ENCODE results near the gene FBXL7. TPM values are rescaled to one million over a fixed set of nuclear protein-coding genes. Genes with fewer than 3 reads are reported as not detected.

Gene FBXL7
- total and polyA plus RNA-seq, 5 donors: 10.2 to 22.2 (median 17.9) TPM

- Histone ChIP-seq H3K27ac (ENCODE audit: low read length) (no peak overlapping the region), H3K4me3 (ENCODE audit: low read length) (no peak overlapping the region), H3K4me1 (ENCODE audit: control insufficient read depth, insufficient read depth, low read length) (peaks cover 2% of the 10 kb centered on the region), H3K9me3 (ENCODE audit: control insufficient read depth, low read length) (no peaks in the 10 kb centered on the region), H3K27me3 (ENCODE audit: control insufficient read depth, insufficient read depth) (no peaks in the 10 kb centered on the region)
- DNase-seq (no peak), ATAC-seq (no peak)
- WGBS: 87% methylated on average over 4 of the region's 4 CpGs
- intact Hi-C loops (cut with DNase I): no loop called here
These were observed 438.2 kb downstream of the FBXL7 start for GRCh38 chr5:15938186-15938585.

GRCh38 chr5:15938961-15939360 lies 439.0 kb downstream of the FBXL7 start:
- H3K4me1 ChIP-seq (ENCODE audit: control insufficient read depth, insufficient read depth, low read length): peaks cover 2% of the 10 kb centered on the region
- no peak overlapping the region for H3K4me3 ChIP-seq (ENCODE audit: low read length)
- ATAC-seq (no peak), DNase-seq (no peak)
- H3K9me3 ChIP-seq (ENCODE audit: control insufficient read depth, low read length): no peaks in the 10 kb centered on the region
- intact Hi-C loops (cut with DNase I): no loop called here
- H3K27me3 ChIP-seq (ENCODE audit: control insufficient read depth, insufficient read depth): no peaks in the 10 kb centered on the region
- H3K27ac ChIP-seq (ENCODE audit: low read length): no peak overlapping the region
- 85% methylated on average over 1 of the region's 1 CpG for WGBS

- DNase-seq (no peak), ATAC-seq (no peak)
- no peak overlapping the region for H3K27ac ChIP-seq (ENCODE audit: low read length)
- H3K9me3 ChIP-seq (ENCODE audit: control insufficient read depth, low read length): no peaks in the 10 kb centered on the region
- intact Hi-C loops (cut with DNase I): no loop called here
- H3K4me1 ChIP-seq (ENCODE audit: control insufficient read depth, insufficient read depth, low read length): peaks cover 2% of the 10 kb centered on the region
- H3K27me3 ChIP-seq (ENCODE audit: control insufficient read depth, insufficient read depth): no peaks in the 10 kb centered on the region
- H3K4me3 ChIP-seq (ENCODE audit: low read length): no peak overlapping the region
- WGBS: 89% methylated on average over 3 of the region's 3 CpGs
These were observed 440.9 kb downstream of the FBXL7 start for GRCh38 chr5:15940905-15941304.

GRCh38 chr5:15943487-15943886 lies 443.5 kb downstream of the FBXL7 start:
- intact Hi-C loops (cut with DNase I): no loop called here
- DNase-seq (no peak), ATAC-seq (no peak)
- no peaks in the 10 kb centered on the region for H3K4me1 ChIP-seq (ENCODE audit: control insufficient read depth, insufficient read depth, low read length)
- WGBS: 68% methylated on average over 2 of the region's 2 CpGs
- H3K9me3 ChIP-seq (ENCODE audit: control insufficient read depth, low read length): no peaks in the 10 kb centered on the region
- H3K4me3 ChIP-seq (ENCODE audit: low read length): no peak overlapping the region
- no peaks in the 10 kb centered on the region for H3K27me3 ChIP-seq (ENCODE audit: control insufficient read depth, insufficient read depth)
- H3K27ac ChIP-seq (ENCODE audit: low read length): no peak overlapping the region

GRCh38 chr5:15946026-15946425 lies 446.0 kb downstream of the FBXL7 start:
- 97% methylated on average over 3 of the region's 3 CpGs for WGBS
- ATAC-seq: no peak
- no peak for DNase-seq

GRCh38 chr5:15948190-15948589 lies 448.2 kb downstream of the FBXL7 start:
- intact Hi-C loops (cut with DNase I): no loop called here
- Histone ChIP-seq H3K9me3 (ENCODE audit: control insufficient read depth, low read length) (no peaks in the 10 kb centered on the region), H3K4me1 (ENCODE audit: control insufficient read depth, insufficient read depth, low read length) (no peaks in the 10 kb centered on the region), H3K27me3 (ENCODE audit: control insufficient read depth, insufficient read depth) (no peaks in the 10 kb centered on the region), H3K27ac (ENCODE audit: low read length) (no peak overlapping the region), H3K4me3 (ENCODE audit: low read length) (no peak overlapping the region)
- no peak for DNase-seq
- no peak for ATAC-seq
- WGBS: 40% methylated on average over 3 of the region's 3 CpGs

More at GRCh38 chr5:15946026-15946425, 446.0 kb downstream of the FBXL7 start:
- no peaks in the 10 kb centered on the region for H3K9me3 ChIP-seq (ENCODE audit: control insufficient read depth, low read length)
- H3K27me3 ChIP-seq (ENCODE audit: control insufficient read depth, insufficient read depth): no peaks in the 10 kb centered on the region
- no peak overlapping the region for H3K27ac ChIP-seq (ENCODE audit: low read length)
- intact Hi-C loops (cut with DNase I): no loop called here
- H3K4me3 ChIP-seq (ENCODE audit: low read length): no peak overlapping the region
- no peaks in the 10 kb centered on the region for H3K4me1 ChIP-seq (ENCODE audit: control insufficient read depth, insufficient read depth, low read length)

GRCh38 chr5:15951126-15951525 lies 451.1 kb downstream of the FBXL7 start:
- DNase-seq: no peak
- 82% methylated on average over 3 of the region's 3 CpGs for WGBS
- intact Hi-C loops (cut with DNase I): no loop called here
- H3K27ac ChIP-seq (ENCODE audit: low read length): no peak overlapping the region
- H3K4me3 ChIP-seq (ENCODE audit: low read length): no peak overlapping the region
- H3K27me3 ChIP-seq (ENCODE audit: control insufficient read depth, insufficient read depth): no peaks in the 10 kb centered on the region
- H3K9me3 ChIP-seq (ENCODE audit: control insufficient read depth, low read length): no peaks in the 10 kb centered on the region
- H3K4me1 ChIP-seq (ENCODE audit: control insufficient read depth, insufficient read depth, low read length): no peaks in the 10 kb centered on the region
- no peak for ATAC-seq

GRCh38 chr5:15951550-15951949 lies 451.6 kb downstream of the FBXL7 start:
- DNase-seq: no peak
- Histone ChIP-seq H3K27me3 (ENCODE audit: control insufficient read depth, insufficient read depth) (no peaks in the 10 kb centered on the region), H3K9me3 (ENCODE audit: control insufficient read depth, low read length) (no peaks in the 10 kb centered on the region), H3K4me3 (ENCODE audit: low read length) (no peak overlapping the region), H3K27ac (ENCODE audit: low read length) (no peak overlapping the region), H3K4me1 (ENCODE audit: control insufficient read depth, insufficient read depth, low read length) (no peaks in the 10 kb centered on the region)
- no peak for ATAC-seq
- WGBS: 81% methylated on average over 3 of the region's 3 CpGs
- intact Hi-C loops (cut with DNase I): no loop called here

- DNase-seq: no peak
- Histone ChIP-seq H3K4me1 (ENCODE audit: control insufficient read depth, insufficient read depth, low read length) (no peaks in the 10 kb centered on the region), H3K27me3 (ENCODE audit: control insufficient read depth, insufficient read depth) (no peaks in the 10 kb centered on the region), H3K9me3 (ENCODE audit: control insufficient read depth, low read length) (no peaks in the 10 kb centered on the region), H3K27ac (ENCODE audit: low read length) (no peak overlapping the region), H3K4me3 (ENCODE audit: low read length) (no peak overlapping the region)
- ATAC-seq: no peak
- intact Hi-C loops (cut with DNase I): no loop called here
- 93% methylated on average over 6 of the region's 6 CpGs for WGBS
These were observed 456.6 kb downstream of the FBXL7 start for GRCh38 chr5:15956622-15957021.

- no peaks in the 10 kb centered on the region for H3K4me1 ChIP-seq (ENCODE audit: control insufficient read depth, insufficient read depth, low read length)
- no peak overlapping the region for H3K4me3 ChIP-seq (ENCODE audit: low read length)
- WGBS: 56% methylated on average over 5 of the region's 5 CpGs
- ATAC-seq (no peak), DNase-seq (no peak)
- no peaks in the 10 kb centered on the region for H3K27me3 ChIP-seq (ENCODE audit: control insufficient read depth, insufficient read depth)
- no peak overlapping the region for H3K27ac ChIP-seq (ENCODE audit: low read length)
- intact Hi-C loops (cut with DNase I): no loop called here
- H3K9me3 ChIP-seq (ENCODE audit: control insufficient read depth, low read length): no peaks in the 10 kb centered on the region
These were observed 457.1 kb downstream of the FBXL7 start for GRCh38 chr5:15957124-15957523.

- Histone ChIP-seq H3K4me1 (ENCODE audit: control insufficient read depth, insufficient read depth, low read length) (no peaks in the 10 kb centered on the region), H3K27me3 (ENCODE audit: control insufficient read depth, insufficient read depth) (no peaks in the 10 kb centered on the region), H3K4me3 (ENCODE audit: low read length) (no peak overlapping the region), H3K27ac (ENCODE audit: low read length) (no peak overlapping the region), H3K9me3 (ENCODE audit: control insufficient read depth, low read length) (no peaks in the 10 kb centered on the region)
- intact Hi-C loops (cut with DNase I): no loop called here
- ATAC-seq (no peak), DNase-seq (no peak)
- 69% methylated on average over 7 of the region's 7 CpGs for WGBS
These were observed 459.6 kb downstream of the FBXL7 start for GRCh38 chr5:15959370-15960164.

Measured in right cardiac atrium (tissue), 5 donors.